Measurements from ENCODE around the gene SLX9.
A peak's percentile ranks its signal among the peaks of the same experiment; 100 is the strongest.

SLX9 gene

DNA sequence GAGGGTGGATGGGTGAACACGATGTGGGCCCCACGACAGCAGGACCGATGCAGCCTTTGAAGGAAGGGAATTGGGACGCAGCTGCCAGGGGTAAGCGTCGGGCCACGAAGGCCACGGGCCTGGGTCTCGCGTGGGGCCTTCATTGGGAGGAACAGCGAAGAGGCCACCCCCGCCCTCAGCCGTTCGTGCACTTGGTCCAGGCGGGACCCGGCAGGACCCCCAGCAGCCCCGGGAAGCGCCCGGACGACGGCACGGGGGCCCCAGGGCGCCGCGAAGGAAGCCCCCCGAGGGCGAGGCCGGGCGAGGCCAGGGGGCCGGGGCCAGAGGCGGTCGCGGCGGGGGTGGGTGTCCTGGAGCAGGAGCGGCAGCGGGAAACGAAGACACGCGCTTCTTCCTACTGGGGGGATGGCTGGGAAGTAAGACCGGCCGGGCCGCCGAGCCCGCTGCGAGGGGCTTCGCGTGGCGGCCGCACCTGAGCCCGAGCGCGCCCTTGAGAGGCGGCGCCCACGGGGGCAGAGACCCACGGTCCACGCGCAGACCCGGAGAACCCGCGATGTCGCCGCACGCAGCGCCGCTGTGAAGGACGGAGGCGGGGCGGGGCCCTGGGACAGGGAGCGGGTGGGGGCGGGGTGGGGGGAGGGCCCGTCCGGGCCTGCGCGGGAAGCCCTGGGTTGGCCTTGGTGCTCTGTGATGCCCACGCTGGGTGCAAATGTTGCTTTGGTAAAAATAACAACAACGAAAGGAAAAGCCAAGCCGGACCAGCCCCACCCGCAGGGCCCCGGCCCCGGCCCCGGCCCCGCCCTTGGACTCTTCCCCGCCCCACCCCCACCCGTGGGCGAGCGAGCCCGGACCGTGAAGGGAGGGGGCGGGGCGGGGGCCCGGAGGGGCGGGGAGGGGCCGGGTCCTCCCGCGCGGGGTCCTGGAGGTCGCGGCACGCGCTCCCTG lies 78.6 kb downstream of the SLX9 start:
- Histone ChIP-seq H3K27me3 (no peaks in the 10 kb centered on the region), H3K4me3 (ENCODE audit: low read depth, low read length) (no peak overlapping the region), H3K36me3 (no peaks in the 10 kb centered on the region), H3K9me3 (no peaks in the 10 kb centered on the region), H3K4me1 (no peaks in the 10 kb centered on the region)
- TF ChIP-seq CTCF (IDR thresholded peaks at IDR 0.05; ENCODE audit: low read depth, low read length): no peak
- DNase-seq: peak; percentile 15

DNA sequence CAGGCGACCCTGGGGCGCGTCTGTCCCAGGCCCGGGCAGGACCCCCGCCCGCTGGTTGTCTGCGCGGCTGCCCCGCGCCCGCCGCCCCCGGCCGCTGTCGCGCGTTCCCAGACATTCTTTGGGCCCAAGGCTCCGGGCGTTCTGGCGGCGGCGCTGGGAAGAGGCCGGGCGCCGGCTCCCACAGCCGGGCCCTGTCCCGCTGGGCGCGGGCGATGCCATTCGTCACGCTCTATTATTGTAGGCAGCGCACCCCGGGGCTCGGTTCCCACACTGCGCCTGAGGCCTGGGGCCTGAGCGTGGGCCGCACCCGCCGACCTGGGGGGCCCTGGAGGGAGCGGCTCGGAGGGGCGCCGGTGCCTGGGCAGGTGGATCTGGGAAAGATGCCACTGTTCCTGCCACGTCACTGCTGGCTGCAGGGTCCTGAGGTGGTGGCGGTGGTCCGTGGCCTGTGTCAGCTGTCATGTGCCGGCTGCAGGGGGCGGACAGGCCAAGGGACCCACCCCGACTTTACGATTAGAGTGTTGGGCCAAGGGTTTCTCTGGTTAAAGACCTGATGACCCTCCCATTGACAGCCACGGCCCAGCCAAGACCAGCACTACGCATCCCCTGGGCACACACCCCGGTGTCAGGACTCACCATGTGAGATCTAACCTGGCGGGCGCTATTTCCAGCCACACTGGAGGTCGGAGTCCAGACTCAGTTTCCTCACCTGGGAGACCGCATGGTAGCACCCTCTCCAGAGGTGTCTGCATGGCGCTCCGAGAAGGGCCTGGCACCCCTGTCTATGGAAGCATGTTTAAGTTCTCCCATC lies 79.5 kb downstream of the SLX9 start:
- Histone ChIP-seq H3K27me3 (no peaks in the 10 kb centered on the region), H3K36me3 (no peaks in the 10 kb centered on the region), H3K4me3 (ENCODE audit: low read depth, low read length) (no peak overlapping the region), H3K9me3 (no peaks in the 10 kb centered on the region), H3K4me1 (no peaks in the 10 kb centered on the region)
- TF ChIP-seq CTCF (IDR thresholded peaks at IDR 0.05; ENCODE audit: low read depth, low read length): no peak
- peak; percentile 9 for DNase-seq

- Histone ChIP-seq H3K36me3 (no peaks in the 10 kb centered on the region), H3K27me3 (no peaks in the 10 kb centered on the region), H3K4me3 (ENCODE audit: low read depth, low read length) (no peak overlapping the region), H3K9me3 (no peaks in the 10 kb centered on the region), H3K4me1 (no peaks in the 10 kb centered on the region)
- no peak for TF ChIP-seq CTCF (IDR thresholded peaks at IDR 0.05; ENCODE audit: low read depth, low read length)
- peak; percentile 4 for DNase-seq
Measured at GRCh38 chr21:45019887-45020537, 80.2 kb downstream of the SLX9 start.

DNA sequence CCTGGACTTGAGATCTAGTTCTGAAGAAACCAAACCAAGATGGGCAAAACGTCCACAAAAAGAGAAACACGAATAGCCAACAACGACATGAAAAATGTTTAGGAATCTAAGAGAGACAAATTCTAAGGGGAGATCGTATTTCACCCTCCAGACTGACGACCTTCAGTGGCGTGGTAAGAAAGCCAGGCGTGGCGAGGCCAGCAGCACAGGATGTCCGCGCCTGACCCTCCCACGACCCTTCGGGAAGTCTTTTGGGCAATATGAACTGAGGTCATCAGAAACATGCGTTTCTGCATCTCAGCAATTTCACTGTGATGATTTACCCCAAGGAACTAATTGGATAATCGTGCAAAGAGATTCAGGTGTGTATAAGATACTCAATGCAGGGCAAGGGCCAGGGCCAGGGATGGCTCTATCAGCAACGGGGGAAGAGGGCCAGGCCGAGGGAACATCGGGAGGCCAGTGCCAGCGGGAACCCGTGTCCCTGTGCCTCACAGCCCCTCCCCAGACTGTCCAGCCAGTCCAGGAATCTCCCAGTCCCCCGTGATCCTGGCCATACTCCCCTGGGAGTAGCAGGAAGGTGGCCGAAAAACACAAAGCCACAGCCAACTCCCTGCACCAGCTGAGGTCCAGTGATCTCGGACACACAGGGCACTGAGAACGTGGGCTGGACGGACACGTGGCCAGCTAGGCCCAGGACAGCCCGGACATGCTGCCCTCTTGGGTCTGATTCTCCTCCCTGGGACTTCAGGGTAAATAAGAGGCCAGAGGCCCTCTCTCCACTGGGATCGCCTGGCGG lies 81.0 kb downstream of the SLX9 start:
- peak; percentile 4 for DNase-seq
- TF ChIP-seq CTCF (IDR thresholded peaks at IDR 0.05; ENCODE audit: low read depth, low read length): no peak

DNA sequence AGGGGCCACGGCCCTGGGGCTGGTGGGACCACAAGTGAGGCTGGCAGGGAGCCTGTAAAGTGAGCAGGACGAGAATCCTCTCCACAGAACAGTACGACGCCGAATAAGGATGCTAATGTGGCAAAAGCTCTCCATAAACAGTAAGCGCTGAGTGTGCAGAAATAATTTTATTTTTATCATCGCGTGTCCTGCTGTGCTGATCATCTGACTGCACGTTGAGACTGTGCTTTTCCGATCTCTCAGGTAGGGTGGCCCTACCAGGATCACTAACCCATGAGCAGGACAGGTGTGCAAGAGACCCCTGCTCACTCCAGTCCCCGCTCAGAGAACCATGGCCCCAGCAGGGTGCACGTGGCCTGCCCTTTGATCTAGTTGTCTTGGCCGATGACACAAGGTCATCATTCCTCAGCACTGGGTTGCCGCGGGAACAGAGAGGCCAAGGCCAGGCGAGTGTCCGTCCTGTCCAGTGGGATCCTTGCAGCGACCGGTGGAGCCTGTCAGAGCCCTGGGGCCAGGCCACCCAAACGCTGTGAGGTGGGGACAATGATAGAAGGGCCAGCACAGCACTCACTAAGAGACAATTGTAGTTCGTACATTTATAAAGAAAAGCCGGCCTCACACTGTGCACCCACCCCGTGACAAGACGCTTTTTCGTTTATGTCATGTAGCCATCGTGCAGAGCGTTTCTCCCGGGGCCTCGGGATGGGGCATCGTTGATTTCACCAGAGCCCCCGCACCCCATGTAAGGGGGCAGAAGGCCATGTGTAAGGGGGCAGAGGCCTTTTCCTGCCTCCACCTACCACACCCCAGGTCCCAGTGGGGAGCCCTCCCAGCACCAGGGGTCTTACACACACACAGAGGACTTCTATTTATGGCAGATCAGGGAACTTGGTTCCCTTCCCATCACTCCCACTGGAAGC lies 81.9 kb downstream of the SLX9 start:
- peak; percentile 9 for DNase-seq
- Histone ChIP-seq H3K4me1 (no peaks in the 10 kb centered on the region), H3K27me3 (no peaks in the 10 kb centered on the region)

More for the DNA sequence above, 81.0 kb downstream of the SLX9 start:
- Histone ChIP-seq H3K9me3 (no peaks in the 10 kb centered on the region), H3K27me3 (no peaks in the 10 kb centered on the region), H3K36me3 (no peaks in the 10 kb centered on the region), H3K4me1 (no peaks in the 10 kb centered on the region), H3K4me3 (ENCODE audit: low read depth, low read length) (no peak overlapping the region)

More for the DNA sequence above, 81.9 kb downstream of the SLX9 start:
- TF ChIP-seq CTCF (IDR thresholded peaks at IDR 0.05; ENCODE audit: low read depth, low read length): no peak
- Histone ChIP-seq H3K4me3 (ENCODE audit: low read depth, low read length) (no peak overlapping the region), H3K36me3 (no peaks in the 10 kb centered on the region), H3K9me3 (no peaks in the 10 kb centered on the region)
